CD4-positive, alpha-beta T cell treated with Interleukin-15 for 4 hours (primary cell): ENCODE measurements around the gene NKIRAS1.
"Not testable (repeated sequence)": the region's sequence is repeated elsewhere in the genome, so short reads cannot be mapped to it uniquely, and the experiment has no call there.

Source experiments
- DNase-seq: peaks from one replicate; pipeline ENCODE4 v3.0.0-alpha.2; 2020; ENCODE audit warnings: low spot score

NKIRAS1 gene

GRCh38 chr3:23869977-23870662 lies 46.7 kb downstream of the NKIRAS1 start:
- DNase-seq, result no peak

GRCh38 chr3:23867838-23868237 lies 49.0 kb downstream of the NKIRAS1 start:
- DNase-seq, result no peak

DNA sequence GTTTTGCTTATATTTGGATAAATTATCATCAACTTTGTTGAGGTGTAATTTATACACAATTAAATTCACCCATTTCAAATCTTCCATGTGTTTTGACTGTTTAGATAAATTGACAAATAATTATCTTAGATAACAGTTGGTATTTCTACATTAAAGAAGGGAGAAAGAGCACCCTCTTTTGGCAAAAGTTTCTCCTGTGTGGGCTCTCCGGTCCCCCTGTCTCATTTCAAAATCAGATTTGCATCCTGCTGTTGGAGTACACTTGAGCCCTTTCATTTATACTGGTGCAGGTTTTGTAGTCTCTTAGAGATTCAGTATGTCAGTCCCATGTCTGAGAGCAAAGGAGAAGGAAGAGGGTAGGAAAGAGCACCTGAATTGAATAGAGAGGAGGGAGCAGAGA lies 49.4 kb downstream of the NKIRAS1 start:
- DNase-seq, result no peak

DNA sequence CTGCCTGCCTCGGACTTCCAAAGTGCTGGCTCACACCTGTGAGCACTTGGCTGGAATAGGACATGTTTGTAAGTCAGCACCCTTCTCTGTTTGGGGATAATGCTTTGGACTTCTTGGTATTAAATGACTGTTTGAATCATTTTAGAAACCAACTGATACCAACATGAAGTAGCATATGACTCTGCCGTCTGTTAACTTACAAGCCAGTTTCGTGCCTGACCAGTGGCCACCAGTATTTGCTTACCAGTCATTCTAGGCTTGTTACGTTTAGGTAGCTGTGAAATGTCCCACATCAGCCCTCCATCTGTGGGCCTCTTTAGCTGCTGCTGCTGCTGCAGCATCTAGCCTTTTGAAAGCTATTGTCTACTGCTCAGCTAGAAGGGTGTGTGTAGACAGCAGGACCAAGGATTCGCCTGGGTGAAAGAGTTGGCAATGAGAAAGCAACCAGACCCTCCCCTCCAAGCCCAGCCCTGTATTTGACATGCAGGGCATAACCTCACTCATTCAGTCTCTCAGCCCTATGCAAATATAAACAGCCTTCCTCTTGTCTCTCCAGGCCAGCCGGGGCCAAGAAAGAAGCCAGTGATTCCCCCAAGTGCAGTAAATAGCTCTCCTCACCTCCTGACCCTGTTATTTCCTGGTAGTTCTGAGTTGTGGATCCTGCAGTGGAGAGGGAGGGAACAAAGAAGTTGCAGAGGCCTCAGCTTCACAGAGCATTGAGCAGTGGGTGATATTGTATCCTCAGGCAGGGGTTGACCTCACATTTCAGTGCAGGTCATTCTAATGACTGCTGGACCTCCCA lies 51.0 kb downstream of the NKIRAS1 start:
- no peak for DNase-seq

- no peak for DNase-seq
Measured at GRCh38 chr3:23864931-23865330, 51.9 kb downstream of the NKIRAS1 start.

- DNase-seq, result no peak
Measured at GRCh38 chr3:23863060-23863459, 53.7 kb downstream of the NKIRAS1 start.

DNA sequence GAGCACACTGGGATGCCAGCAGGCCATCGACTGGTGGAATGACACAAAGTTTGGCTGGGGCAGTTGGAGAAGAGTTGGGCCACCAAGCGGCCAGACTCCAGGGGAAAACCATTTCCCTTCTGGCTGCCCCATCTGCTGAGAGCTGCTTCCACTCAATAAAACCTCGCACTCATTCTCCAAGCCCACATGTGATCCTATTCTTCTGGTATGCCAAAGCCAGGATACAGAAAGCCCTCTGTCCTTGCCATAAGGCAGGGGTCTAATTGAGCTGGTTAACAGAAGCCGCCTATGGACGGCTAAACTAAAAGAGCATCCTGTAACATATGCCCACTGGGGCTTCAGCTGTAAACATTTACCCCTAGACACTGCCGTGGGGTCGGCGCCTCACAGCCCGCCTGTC lies 55.1 kb downstream of the NKIRAS1 start:
- no peak for DNase-seq

GRCh38 chr3:23859839-23860382 lies 56.9 kb downstream of the NKIRAS1 start:
- no peak for DNase-seq

- DNase-seq, result no peak
Measured at GRCh38 chr3:23859012-23859743, 57.6 kb downstream of the NKIRAS1 start.

DNA sequence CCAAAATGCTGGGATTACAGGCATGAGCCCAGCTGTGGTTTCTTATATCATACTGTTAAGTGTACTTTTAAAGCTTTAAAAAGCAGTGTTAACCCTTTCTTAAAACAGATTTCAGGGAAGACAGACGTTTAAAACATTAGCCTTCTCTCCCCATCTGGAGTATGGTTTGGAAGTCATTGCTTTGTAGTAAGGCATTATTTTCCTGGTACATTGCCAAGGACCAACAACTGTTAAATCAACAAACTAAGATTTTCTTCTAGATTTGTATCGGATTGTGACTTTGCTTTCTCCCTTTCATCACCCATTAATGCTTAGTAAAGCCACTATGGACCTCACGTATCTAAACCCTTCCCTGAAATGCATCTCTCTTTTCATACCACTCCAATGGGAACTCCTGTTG lies 60.5 kb downstream of the NKIRAS1 start:
- no peak for DNase-seq

GRCh38 chr3:23849462-23849861 lies 67.3 kb downstream of the NKIRAS1 start:
- DNase-seq, result not testable (repeated sequence)

DNA sequence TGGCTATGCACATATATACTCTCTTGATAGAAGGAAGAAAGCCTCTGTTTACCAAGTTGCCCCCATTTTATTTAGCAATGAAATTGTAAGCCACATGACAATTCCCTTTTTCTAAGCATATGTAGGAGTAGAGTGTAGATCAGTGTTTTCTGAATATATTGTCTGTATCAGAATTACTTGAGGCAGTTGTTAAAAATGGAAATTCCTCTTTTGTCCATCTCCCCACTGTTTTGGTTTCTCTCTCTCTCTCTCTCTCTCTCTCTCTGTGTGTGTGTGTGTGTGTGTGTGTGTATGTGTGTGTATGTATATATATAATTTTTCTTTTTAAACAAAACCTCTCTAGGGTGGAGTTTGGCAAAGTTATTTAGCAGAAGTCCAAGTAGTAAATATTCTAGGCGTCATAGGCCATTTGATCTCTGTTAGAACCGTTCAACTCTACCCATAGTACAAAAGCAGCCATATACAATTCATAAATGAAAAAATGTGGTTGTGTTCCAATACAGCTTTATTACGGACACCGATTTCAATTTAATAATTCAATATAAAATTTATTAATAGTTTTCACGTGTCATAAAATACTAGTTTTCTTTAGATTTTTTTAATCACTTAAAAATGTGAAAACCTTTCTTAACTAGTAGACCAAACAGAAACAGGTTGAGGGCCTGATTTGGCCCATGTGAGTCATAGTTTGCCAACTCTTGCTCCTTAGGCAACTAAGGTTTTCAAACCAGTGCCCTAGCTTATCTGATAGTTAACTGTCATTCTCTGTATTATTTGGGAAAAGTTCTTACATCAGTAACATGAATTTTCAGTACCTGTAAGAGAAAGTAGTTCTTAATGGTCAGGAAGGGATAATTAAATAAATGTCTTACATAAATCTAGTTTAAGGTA lies 71.2 kb downstream of the NKIRAS1 start:
- no peak for DNase-seq

DNA sequence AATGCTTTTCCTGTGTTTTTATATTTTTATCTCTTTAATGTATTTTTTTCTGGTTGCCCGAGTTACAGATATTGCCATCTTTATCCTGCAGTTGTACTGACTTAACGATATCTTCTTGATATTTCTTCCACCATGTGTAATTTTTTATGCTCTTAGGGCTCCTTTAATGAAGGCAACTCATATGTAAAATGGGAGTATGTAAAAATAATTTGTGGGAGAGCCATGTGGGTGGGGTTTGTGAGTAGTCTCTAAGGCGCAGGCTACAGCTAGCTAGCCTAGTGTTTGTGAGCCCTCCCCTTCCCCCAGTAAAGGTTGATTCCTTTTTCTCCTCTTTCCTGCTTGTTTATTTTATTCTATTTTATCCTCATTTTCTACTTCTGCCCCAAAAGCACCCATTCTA lies 72.9 kb downstream of the NKIRAS1 start:
- DNase-seq, result no peak
